HCT116 (cell line): ENCODE data around the gene SORCS2. TPM values are rescaled to one million over a fixed set of nuclear protein-coding genes. Genes with fewer than 3 reads are reported as not detected.

ENCODE experiments used
- ATAC-seq: fragments of 200-7000 bp; cut with Tn5 transposase; 2 replicates; pipeline ENCODE4 v1.9.1; 2020; ENCODE audit warnings: mild to moderate bottlenecking, moderate library complexity
- BruUV-seq: library from RNA; stranded (reverse); fragments of 400-500 nt; replicated peaks from 2 replicates; lab custom pipeline; 2021; lab: Mats Ljungman, UMichigan
- CTCF ChIA-PET: fragments of 300-600 bp; sonication (Branson Sonifier 250); formaldehyde crosslinking; loops from one replicate; lab custom pipeline; 2021; ENCODE audit warnings: antibody characterized with exemption; lab: Charles Lee
- POLR2A ChIA-PET: fragments of 300-600, 350-600 bp; sonication (Branson Sonifier 250); formaldehyde crosslinking; loops from one replicate; lab custom pipeline; 2021; ENCODE audit warnings: antibody characterized with exemption; lab: Charles Lee
- RAD21 ChIA-PET, 2 experiments: fragments of 300-600 bp; sonication (Branson Sonifier 250); formaldehyde crosslinking; loops; one replicate each; lab custom pipeline; 2023; ENCODE audit warnings: low total read pairs in 2 of 2; ENCODE audit not compliant: uncharacterized antibody in 2 of 2, unreplicated experiment in 2 of 2, low non-redundant PET in 1 of 2; lab: Charles Lee
- DNase-seq: peaks from one replicate; pipeline ENCODE4 v3.0.0-alpha.2; 2010; ENCODE audit warnings: low read depth, low spot score
- H2AFZ ChIP-seq: fragments of 200-600 bp; shearing (Covaris generic), sonication (generic); 2 replicates; pipeline ENCODE4 v1.6.1; 2017; ENCODE audit warnings: low read depth, mixed run types, mixed read lengths, antibody characterized with exemption, low read length; ENCODE audit not compliant: poor library complexity, severe bottlenecking
- H3K27ac ChIP-seq: 2 replicates; pipeline ENCODE4 v1.5.1; 2012; ENCODE audit warnings: low read depth, low read length
- H3K27me3 ChIP-seq: fragments of 200-600 bp; sonication (generic); 2 replicates; pipeline ENCODE4 v1.6.1; 2016; ENCODE audit warnings: mixed run types, low read length, mixed read lengths; ENCODE audit not compliant: insufficient read depth
- H3K36me3 ChIP-seq, 2 experiments: fragments of 200-500 bp in 1 of 2; fragments of 200-600 bp in 1 of 2; sonication (Bioruptor generic) in 1 of 2; sonication (generic) in 1 of 2; 2 replicates each; pipeline versions ENCODE4 v1.5.1 to v1.6.1; 2014 to 2016; ENCODE audit warnings: low read length in 2 of 2, inconsistent platforms in 1 of 2, mixed read lengths in 1 of 2, mixed run types in 1 of 2; ENCODE audit not compliant: insufficient read depth in 2 of 2, control insufficient read depth in 1 of 2
- H3K4me1 ChIP-seq, 2 experiments: fragments of 200-600 bp in 1 of 2; sonication (generic) in 1 of 2; 2 replicates each; pipeline versions ENCODE4 v1.5.1 to v1.6.1; 2012 to 2017; ENCODE audit warnings: low read length in 2 of 2, inconsistent platforms in 1 of 2, mild to moderate bottlenecking in 1 of 2, mixed read lengths in 1 of 2, mixed run types in 1 of 2, moderate library complexity in 1 of 2; ENCODE audit not compliant: insufficient read depth in 2 of 2, control insufficient read depth in 1 of 2
- H3K4me2 ChIP-seq: fragments of 200-600 bp; sonication (generic); 2 replicates; pipeline ENCODE4 v1.6.1; 2017; ENCODE audit warnings: mixed run types, low read length, mixed read lengths
- H3K4me3 ChIP-seq, 2 experiments: fragments of 200-600 bp in 1 of 2; sonication (generic) in 1 of 2; replicated peaks in 1 of 2; 2 replicates each; pipeline ENCODE4 v1.5.1; 2011 to 2016; ENCODE audit warnings: low read length in 2 of 2, control low read depth in 1 of 2, low read depth in 1 of 2, mild to moderate bottlenecking in 1 of 2, mixed read lengths in 1 of 2, mixed run types in 1 of 2
- H3K79me2 ChIP-seq: fragments of 200-600 bp; sonication (generic); 2 replicates; pipeline ENCODE4 v1.6.1; 2017; ENCODE audit warnings: mild to moderate bottlenecking, mixed run types, low read length, moderate library complexity, mixed read lengths; ENCODE audit not compliant: insufficient read depth
- H3K9ac ChIP-seq: fragments of 200-600 bp; sonication (generic); 2 replicates; pipeline ENCODE4 v1.6.1; 2016; ENCODE audit warnings: low read length, mixed read lengths
- H3K9me2 ChIP-seq: fragments of 200-600 bp; sonication (generic), shearing (Covaris generic); 2 replicates; pipeline ENCODE4 v1.6.1; 2017; ENCODE audit warnings: mixed run types, mild to moderate bottlenecking, moderate library complexity; ENCODE audit not compliant: insufficient read depth
- H3K9me3 ChIP-seq, 2 experiments: fragments of 200-500 bp in 1 of 2; fragments of 200-600 bp in 1 of 2; sonication (Bioruptor generic) in 1 of 2; sonication (generic) in 1 of 2; 2 replicates each; pipeline ENCODE4 v1.6.1; 2014 to 2017; ENCODE audit warnings: low read length in 2 of 2, mixed read lengths in 2 of 2, inconsistent platforms in 1 of 2, low read depth in 1 of 2, mild to moderate bottlenecking in 1 of 2, mixed run types in 1 of 2, moderate library complexity in 1 of 2; ENCODE audit not compliant: control insufficient read depth in 1 of 2, insufficient read depth in 1 of 2
- H4K20me1 ChIP-seq: fragments of 200-600 bp; sonication (generic), shearing (Covaris generic); 2 replicates; pipeline ENCODE4 v1.6.1; 2017; ENCODE audit warnings: mixed run types, mild to moderate bottlenecking, moderate library complexity; ENCODE audit not compliant: insufficient read depth
- ATF3 ChIP-seq: IDR thresholded peaks from 2 replicates; pipeline ENCODE4 v1.6.1; 2012
- CBX3 ChIP-seq: IDR thresholded peaks from 2 replicates; pipeline ENCODE4 v1.6.1; 2012; ENCODE audit warnings: low read depth
- CEBPB ChIP-seq: IDR thresholded peaks from 2 replicates; pipeline ENCODE4 v1.6.1; 2012; ENCODE audit warnings: low read depth
- EGR1 ChIP-seq: IDR thresholded peaks from 2 replicates; pipeline ENCODE4 v1.6.1; 2012; ENCODE audit warnings: low read depth
- EZH2 ChIP-seq: fragments of 200-600 bp; sonication (generic); IDR thresholded peaks from 2 replicates; pipeline ENCODE4 v1.6.1; 2017; ENCODE audit warnings: antibody characterized with exemption, mixed run types
- EZH2phosphoT487 ChIP-seq: fragments of 200-600 bp; IDR thresholded peaks from 2 replicates; pipeline ENCODE4 v1.6.1; 2018; ENCODE audit warnings: antibody characterized with exemption, borderline replicate concordance
- JUND ChIP-seq: IDR thresholded peaks from 2 replicates; pipeline ENCODE4 v1.6.1; 2012
- MAX ChIP-seq: IDR thresholded peaks from 2 replicates; pipeline ENCODE4 v1.6.1; 2012
- POLR2A ChIP-seq: IDR thresholded peaks from 2 replicates; pipeline ENCODE4 v1.7.0; 2011; ENCODE audit warnings: borderline replicate concordance; ENCODE audit not compliant: insufficient read depth, insufficient read length; ENCODE audit errors: extremely low read depth
- POLR2AphosphoS5 ChIP-seq: IDR thresholded peaks from 2 replicates; pipeline ENCODE4 v1.6.1; 2011; ENCODE audit warnings: mild to moderate bottlenecking, low read depth, low read length, moderate library complexity
- REST ChIP-seq: IDR thresholded peaks from 2 replicates; pipeline ENCODE4 v1.6.1; 2012; ENCODE audit warnings: low read depth
- SIN3A ChIP-seq: IDR thresholded peaks from 2 replicates; pipeline ENCODE4 v1.6.1; 2012; ENCODE audit warnings: low read depth
- SP1 ChIP-seq: IDR thresholded peaks from 2 replicates; pipeline ENCODE4 v1.6.1; 2012; ENCODE audit warnings: low read depth
- SRF ChIP-seq: IDR thresholded peaks from 2 replicates; pipeline ENCODE4 v1.6.1; 2012; ENCODE audit warnings: low read depth
- YY1 ChIP-seq: IDR thresholded peaks from 2 replicates; pipeline ENCODE4 v1.6.1; 2011; ENCODE audit warnings: low read length, low read depth, moderate library complexity, mild to moderate bottlenecking; ENCODE audit not compliant: insufficient replicate concordance; ENCODE audit errors: extremely low read depth
- ZBTB33 ChIP-seq: IDR thresholded peaks from 2 replicates; pipeline ENCODE4 v1.6.1; 2011; ENCODE audit warnings: mild to moderate bottlenecking, low read length, moderate library complexity; ENCODE audit not compliant: insufficient replicate concordance; ENCODE audit errors: extremely low read depth
- ZFX ChIP-seq: fragments of 450-650 bp; IDR thresholded peaks from 2 replicates; pipeline ENCODE4 v1.6.1; 2017
- ZNF274 ChIP-seq: fragments of 200-500 bp; sonication (Bioruptor generic); IDR thresholded peaks from 2 replicates; pipeline ENCODE4 v1.6.1; 2014; ENCODE audit warnings: mild to moderate bottlenecking, low read depth, low read length, inconsistent platforms
- intact Hi-C: fragments of 100-400 bp; cut with micrococcal nuclease; formaldehyde crosslinking; loops from 2 replicates; pipeline ENCODE4 v1.10.0; 2022
- total RNA-seq: library from RNA; stranded (reverse); gene quantifications from one replicate; pipeline ENCODE4 v1.2.1, GENCODE V29; 2021; ENCODE audit not compliant: unreplicated experiment

Gene SORCS2
- total RNA-seq, 1 experiment from 2014 or later = 0.37 TPM

GRCh38 chr4:7383266-7383665 lies 190.9 kb downstream of the SORCS2 start (continued):
- TF ChIP-seq MAX = no peak
- no peak for TF ChIP-seq SP1
- no peak for TF ChIP-seq EZH2phosphoT487
- TF ChIP-seq ZNF274 = no peak
- TF ChIP-seq POLR2AphosphoS5 = no peak
- no peak for TF ChIP-seq EZH2

- Histone ChIP-seq H3K4me1 (no peaks in the 10 kb centered on the region), H3K9me3 (no peaks in the 10 kb centered on the region), H3K27me3 (no peaks in the 10 kb centered on the region), H3K9me2 (no peaks in the 10 kb centered on the region), H3K36me3 (no peaks in the 10 kb centered on the region), H3K79me2 (no peaks in the 10 kb centered on the region), H3K27ac (no peak overlapping the region), H2AFZ (no peak overlapping the region), H3K4me2 (no peak overlapping the region), H4K20me1 (no peaks in the 10 kb centered on the region), H3K9ac (no peak overlapping the region), H3K4me3 (no peak overlapping the region)
- BruUV-seq = no TSS peak
- ChIA-PET POLR2A (no interaction called here), CTCF (no interaction called here), RAD21 (no interaction called here)
- ATAC-seq (no peak), DNase-seq (no peak)
- intact Hi-C loops = no loop called here
- no peak for TF ChIP-seq ZNF274
- no peak for TF ChIP-seq REST
- TF ChIP-seq JUND = no peak
- no peak for TF ChIP-seq ZBTB33
- no peak for TF ChIP-seq MAX
- TF ChIP-seq EGR1 = no peak
- TF ChIP-seq CBX3 = no peak
- no peak for TF ChIP-seq SIN3A
- TF ChIP-seq YY1 = no peak
- no peak for TF ChIP-seq CEBPB
- no peak for TF ChIP-seq POLR2A
- TF ChIP-seq SP1 = no peak
- TF ChIP-seq SRF = no peak
- no peak for TF ChIP-seq ATF3
- no peak for TF ChIP-seq EZH2
- no peak for TF ChIP-seq ZFX
These were observed 191.9 kb downstream of the SORCS2 start for GRCh38 chr4:7384003-7384928.
